Measurements from ENCODE around the gene NOVA2. TPM values are rescaled to one million over a fixed set of nuclear protein-coding genes. Genes with fewer than 3 reads are reported as not detected.

NOVA2 gene
- polyA plus RNA-seq, 3 donors = not detected

GRCh38 chr19:45906221-45906620 is 67.4 kb downstream of the NOVA2 start:
- H3K4me3 ChIP-seq (replicated peaks in 1 of 3; ENCODE audit: low read depth in 2 of 3, low read length in 3 of 3) = no peak overlapping the region
- H3K27me3 ChIP-seq (ENCODE audit: control insufficient read depth in 2 of 2, insufficient read depth in 2 of 2, low read length in 2 of 2) = peaks cover 0 to 2% of the 10 kb centered on the region in 2 donors
- peaks cover 11% of the 10 kb centered on the region for H3K79me2 ChIP-seq (ENCODE audit: insufficient read depth, low read length)
- H3K36me3 Mint-ChIP-seq = no peaks in the 10 kb centered on the region
- H3K27ac Mint-ChIP-seq = no peak overlapping the region
- WGBS (ENCODE audit: insufficient coverage) = 58% methylated on average over 1 of the region's 3 CpGs
- H3K36me3 ChIP-seq (replicated peaks in 1 of 2; ENCODE audit: control insufficient read depth in 1 of 2, insufficient read depth in 2 of 2, low read length in 2 of 2) = no peaks in the 10 kb centered on the region
- peaks cover 0 to 3% (median 0%) of the 10 kb centered on the region in 7 donors for H3K9me3 Mint-ChIP-seq
- peaks cover 2% of the 10 kb centered on the region for H4K20me1 ChIP-seq (ENCODE audit: insufficient read depth, low read length)
- no peak overlapping the region for H3K27ac ChIP-seq (ENCODE audit: low read depth in 1 of 2, low read length in 2 of 2)
- no peak for DNase-seq
- peaks cover 11 to 19% of the 10 kb centered on the region in 2 donors for H3K4me1 ChIP-seq (ENCODE audit: control insufficient read depth in 1 of 2, insufficient read depth in 2 of 2, low read length in 2 of 2)
- H3K9me3 ChIP-seq (replicated peaks in 1 of 2; ENCODE audit: control insufficient read depth in 1 of 2, insufficient read depth in 1 of 2, low read length in 2 of 2) = no peaks in the 10 kb centered on the region
- H2AFZ ChIP-seq (ENCODE audit: insufficient read depth, low read depth, low read length, poor library complexity, severe bottlenecking) = no peak overlapping the region
- H3K4me3 Mint-ChIP-seq = no peak overlapping the region
- no peak overlapping the region for H3K4me2 ChIP-seq (replicated peaks; ENCODE audit: extremely low read depth, low read length, poor library complexity, severe bottlenecking)
- peaks cover 8% of the 10 kb centered on the region for H3K4me1 Mint-ChIP-seq
- TF ChIP-seq, protein P1, sequence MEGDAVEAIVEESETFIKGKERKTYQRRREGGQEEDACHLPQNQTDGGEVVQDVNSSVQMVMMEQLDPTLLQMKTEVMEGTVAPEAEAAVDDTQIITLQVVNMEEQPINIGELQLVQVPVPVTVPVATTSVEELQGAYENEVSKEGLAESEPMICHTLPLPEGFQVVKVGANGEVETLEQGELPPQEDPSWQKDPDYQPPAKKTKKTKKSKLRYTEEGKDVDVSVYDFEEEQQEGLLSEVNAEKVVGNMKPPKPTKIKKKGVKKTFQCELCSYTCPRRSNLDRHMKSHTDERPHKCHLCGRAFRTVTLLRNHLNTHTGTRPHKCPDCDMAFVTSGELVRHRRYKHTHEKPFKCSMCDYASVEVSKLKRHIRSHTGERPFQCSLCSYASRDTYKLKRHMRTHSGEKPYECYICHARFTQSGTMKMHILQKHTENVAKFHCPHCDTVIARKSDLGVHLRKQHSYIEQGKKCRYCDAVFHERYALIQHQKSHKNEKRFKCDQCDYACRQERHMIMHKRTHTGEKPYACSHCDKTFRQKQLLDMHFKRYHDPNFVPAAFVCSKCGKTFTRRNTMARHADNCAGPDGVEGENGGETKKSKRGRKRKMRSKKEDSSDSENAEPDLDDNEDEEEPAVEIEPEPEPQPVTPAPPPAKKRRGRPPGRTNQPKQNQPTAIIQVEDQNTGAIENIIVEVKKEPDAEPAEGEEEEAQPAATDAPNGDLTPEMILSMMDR (IDR thresholded peaks at IDR 0.05) = no peak
- no peak overlapping the region for H3K9ac ChIP-seq (ENCODE audit: insufficient read depth, low read length, poor library complexity, severe bottlenecking)
- H3K27me3 Mint-ChIP-seq (ENCODE audit: low read depth in 3 of 3) = peaks cover 11 to 37% (median 35%) of the 10 kb centered on the region in 3 donors
- intact Hi-C loops (cut with micrococcal nuclease) = no loop called here

- no peak overlapping the region for H2AFZ ChIP-seq (ENCODE audit: insufficient read depth, low read depth, low read length, poor library complexity, severe bottlenecking)
- H3K27ac ChIP-seq (ENCODE audit: low read depth in 1 of 2, low read length in 2 of 2) = no peak overlapping the region
- H3K79me2 ChIP-seq (ENCODE audit: insufficient read depth, low read length) = peaks cover 18% of the 10 kb centered on the region
- H3K4me1 ChIP-seq (ENCODE audit: control insufficient read depth in 1 of 2, insufficient read depth in 2 of 2, low read length in 2 of 2) = peaks cover 19 to 31% of the 10 kb centered on the region in 2 donors
- TF ChIP-seq, protein P1 (IDR thresholded peaks at IDR 0.05) = no peak
- H3K9me3 ChIP-seq (replicated peaks in 1 of 2; ENCODE audit: control insufficient read depth in 1 of 2, insufficient read depth in 1 of 2, low read length in 2 of 2) = no peaks in the 10 kb centered on the region
- no peak for DNase-seq
- Mint-ChIP-seq H3K9me3 (peaks cover 0 to 3% (median 0%) of the 10 kb centered on the region in 7 donors), H3K36me3 (peaks cover 8 to 11% of the 10 kb centered on the region in 2 donors), H3K27ac (no peak overlapping the region), H3K27me3 (ENCODE audit: low read depth in 3 of 3) (peaks cover 14 to 31% (median 30%) of the 10 kb centered on the region in 3 donors), H3K4me1 (peaks cover 18% of the 10 kb centered on the region), H3K4me3 (no peak overlapping the region)
- peaks cover 0 to under 1% of the 10 kb centered on the region in 2 donors for H3K27me3 ChIP-seq (ENCODE audit: control insufficient read depth in 2 of 2, insufficient read depth in 2 of 2, low read length in 2 of 2)
- intact Hi-C loops (cut with micrococcal nuclease) = no loop called here
- H3K4me2 ChIP-seq (replicated peaks; ENCODE audit: extremely low read depth, low read length, poor library complexity, severe bottlenecking) = no peak overlapping the region
- H4K20me1 ChIP-seq (ENCODE audit: insufficient read depth, low read length) = peaks cover 14% of the 10 kb centered on the region
- peaks cover 2 to 8% of the 10 kb centered on the region in 2 donors for H3K36me3 ChIP-seq (replicated peaks in 1 of 2; ENCODE audit: control insufficient read depth in 1 of 2, insufficient read depth in 2 of 2, low read length in 2 of 2)
- WGBS (ENCODE audit: insufficient coverage) = 94% methylated on average over 9 of the region's 10 CpGs
- no peak overlapping the region for H3K9ac ChIP-seq (ENCODE audit: insufficient read depth, low read length, poor library complexity, severe bottlenecking)
- no peak overlapping the region for H3K4me3 ChIP-seq (replicated peaks in 1 of 3; ENCODE audit: low read depth in 2 of 3, low read length in 3 of 3)
Observed at GRCh38 chr19:45905011-45905410, 68.7 kb downstream of the NOVA2 start.

Data from CD14-positive monocyte (primary cell).